GM12875 (cell line): ENCODE measurements around the gene RSRC1.

Source experiments
- H3K4me3 ChIP-seq: one replicate; pipeline ENCODE4 v1.5.1; 2011; ENCODE audit warnings: low read depth, low read length, control low read depth
- CTCF ChIP-seq: IDR thresholded peaks from 2 replicates; pipeline ENCODE4 v1.5.1; 2011; ENCODE audit warnings: low read depth, mild to moderate bottlenecking, control low read depth, inconsistent platforms, low read length, moderate library complexity, borderline replicate concordance; ENCODE audit not compliant: insufficient read depth

The RSRC1 gene

GRCh38 chr3:158085931-158086330 is 24.0 kb upstream of the RSRC1 start:
- TF ChIP-seq CTCF = no peak
- H3K4me3 ChIP-seq = no peak overlapping the region

GRCh38 chr3:158086361-158086760 is 23.5 kb upstream of the RSRC1 start:
- TF ChIP-seq CTCF = no peak
- H3K4me3 ChIP-seq = no peak overlapping the region

DNA sequence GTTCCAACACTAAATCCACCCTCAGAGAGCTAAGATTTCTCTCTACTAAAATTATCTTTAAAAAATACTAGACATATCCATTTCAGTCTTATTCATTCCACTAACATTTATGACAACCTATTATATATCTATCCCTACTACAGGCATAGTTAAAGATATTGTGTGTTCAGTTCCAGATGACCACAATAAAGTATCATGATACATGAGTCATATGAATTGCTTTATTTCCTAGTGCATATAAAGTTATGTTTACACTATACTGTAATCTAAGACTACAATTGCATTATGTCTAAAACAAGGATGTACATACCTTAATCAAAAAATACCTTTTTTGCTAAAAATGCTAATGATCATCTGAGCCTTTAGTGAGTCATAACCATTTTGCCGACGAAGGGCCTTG is 23.1 kb upstream of the RSRC1 start:
- TF ChIP-seq CTCF = no peak
- no peak overlapping the region for H3K4me3 ChIP-seq

DNA sequence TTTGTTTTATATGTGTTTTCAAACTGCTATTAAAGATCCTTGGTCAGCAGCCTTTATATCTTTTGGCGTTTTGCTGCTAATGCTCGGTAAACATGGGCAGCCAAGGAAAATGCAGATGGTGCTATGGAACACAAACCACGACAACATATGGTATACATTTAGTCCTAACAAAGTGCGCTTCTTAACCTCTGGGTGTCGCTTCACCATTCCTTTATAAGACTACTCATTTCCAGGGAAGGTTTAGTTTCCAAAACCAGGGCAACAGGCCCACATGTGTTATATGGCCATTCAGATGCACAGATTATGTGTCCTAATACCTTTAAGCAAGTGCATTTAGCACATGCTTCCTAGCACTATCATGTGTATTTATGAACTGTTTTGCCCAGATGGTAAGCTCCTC is 18.4 kb upstream of the RSRC1 start:
- no peak overlapping the region for H3K4me3 ChIP-seq
- TF ChIP-seq CTCF = no peak

DNA sequence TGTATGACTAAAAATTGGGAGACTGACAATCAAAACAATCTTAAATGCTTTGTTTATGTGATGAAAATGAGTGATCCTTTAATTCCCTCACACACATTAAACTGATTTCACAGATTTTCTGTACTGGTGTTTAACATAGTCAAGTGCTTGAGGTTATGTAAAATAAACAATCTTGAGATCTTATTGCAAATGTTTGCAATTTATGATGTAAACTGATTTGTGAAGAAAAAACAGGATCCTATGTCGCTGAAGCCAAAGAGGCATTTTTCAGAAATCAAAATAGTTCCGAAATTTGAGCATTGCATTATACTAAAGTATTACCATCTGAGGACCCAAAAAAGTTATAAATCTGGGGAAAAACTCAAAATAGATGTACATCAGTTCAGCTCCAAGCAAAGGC is 16.4 kb upstream of the RSRC1 start:
- H3K4me3 ChIP-seq = no peak overlapping the region
- TF ChIP-seq CTCF = no peak

- H3K4me3 ChIP-seq = peak overlapping the region; percentile 59
- TF ChIP-seq CTCF = peak; percentile 28; the same call in 1 of the 2 replicates
Measured at GRCh38 chr3:158094235-158095110, 15.4 kb upstream of the RSRC1 start.
